Measurements from ENCODE around the gene LIMCH1.
A peak's percentile ranks its signal among the peaks of the same experiment; 100 is the strongest.
"Not testable (repeated sequence)": the region's sequence is repeated elsewhere in the genome, so short reads cannot be mapped to it uniquely, and the experiment has no call there.

The LIMCH1 gene, protein sequence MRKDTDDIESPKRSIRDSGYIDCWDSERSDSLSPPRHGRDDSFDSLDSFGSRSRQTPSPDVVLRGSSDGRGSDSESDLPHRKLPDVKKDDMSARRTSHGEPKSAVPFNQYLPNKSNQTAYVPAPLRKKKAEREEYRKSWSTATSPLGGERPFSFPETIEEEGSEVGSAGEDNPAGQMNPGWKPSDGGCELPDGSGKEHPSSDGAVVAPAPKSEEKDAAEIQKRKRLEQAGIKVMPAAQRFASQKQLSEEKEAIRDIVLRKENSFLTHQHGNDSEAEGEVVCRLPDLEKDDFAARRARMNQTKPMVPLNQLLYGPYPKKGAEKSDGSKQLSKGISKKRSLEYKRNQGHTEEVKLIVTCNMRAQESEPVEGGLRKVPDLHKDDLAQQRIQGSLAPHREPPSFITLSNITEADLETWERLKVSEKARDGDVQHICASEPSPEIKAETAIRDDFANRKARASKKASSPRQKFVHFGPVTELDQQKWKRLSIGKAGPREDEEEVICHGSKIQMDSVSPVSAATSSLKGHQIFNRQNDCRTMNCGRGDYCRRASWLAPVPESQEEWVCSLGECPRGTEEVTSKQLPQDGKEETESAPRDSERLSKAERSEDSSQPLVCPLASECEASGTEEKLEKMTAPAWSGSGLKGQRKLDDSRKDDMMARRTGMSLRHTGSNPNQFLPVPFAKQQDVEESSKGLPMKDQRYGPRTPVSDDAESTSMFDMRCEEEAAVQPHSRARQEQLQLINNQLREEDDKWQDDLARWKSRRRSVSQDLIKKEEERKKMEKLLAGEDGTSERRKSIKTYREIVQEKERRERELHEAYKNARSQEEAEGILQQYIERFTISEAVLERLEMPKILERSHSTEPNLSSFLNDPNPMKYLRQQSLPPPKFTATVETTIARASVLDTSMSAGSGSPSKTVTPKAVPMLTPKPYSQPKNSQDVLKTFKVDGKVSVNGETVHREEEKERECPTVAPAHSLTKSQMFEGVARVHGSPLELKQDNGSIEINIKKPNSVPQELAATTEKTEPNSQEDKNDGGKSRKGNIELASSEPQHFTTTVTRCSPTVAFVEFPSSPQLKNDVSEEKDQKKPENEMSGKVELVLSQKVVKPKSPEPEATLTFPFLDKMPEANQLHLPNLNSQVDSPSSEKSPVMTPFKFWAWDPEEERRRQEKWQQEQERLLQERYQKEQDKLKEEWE (N-terminal part only)

DNA sequence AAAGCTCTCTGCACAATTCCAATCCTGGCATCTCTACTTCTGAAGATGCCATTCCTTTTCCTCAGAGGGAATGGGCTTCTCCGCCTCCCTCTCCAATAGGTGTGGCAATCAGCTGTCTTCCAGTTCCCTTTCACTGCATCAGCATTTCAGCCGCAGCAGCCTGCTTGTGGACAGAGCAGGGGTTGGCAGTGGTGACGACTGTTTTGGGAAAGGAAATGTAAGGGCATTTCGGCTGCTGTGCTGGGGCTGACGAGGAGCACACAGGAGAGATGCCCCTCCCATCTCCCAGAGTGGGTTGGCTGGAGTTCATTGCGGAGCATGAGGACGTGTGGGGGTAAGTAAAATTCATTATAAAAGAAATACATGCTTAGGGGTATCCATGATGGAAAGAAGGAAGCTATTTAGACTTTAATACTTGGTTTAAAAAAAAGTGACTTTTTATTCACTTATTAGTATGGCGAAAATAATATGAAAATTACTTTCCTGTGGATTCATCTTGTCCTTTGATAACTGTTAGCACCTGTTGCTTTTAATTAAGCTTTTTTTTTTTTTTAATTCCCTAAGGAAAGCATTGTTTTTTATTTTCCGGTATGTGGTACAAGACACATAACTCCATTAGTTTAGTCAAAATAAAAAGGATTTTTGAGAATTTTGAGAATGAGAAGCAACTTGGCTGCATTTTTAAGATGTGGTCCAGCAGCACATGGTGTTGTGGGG lies at the start of gene LIMCH1:
TSS of gene LIMCH1 (plus strand) at position 141 of the 717 bp plus-strand sequence. CDS start 67,839 bp downstream, outside the sequence.
- no peak for DNase-seq

DNA sequence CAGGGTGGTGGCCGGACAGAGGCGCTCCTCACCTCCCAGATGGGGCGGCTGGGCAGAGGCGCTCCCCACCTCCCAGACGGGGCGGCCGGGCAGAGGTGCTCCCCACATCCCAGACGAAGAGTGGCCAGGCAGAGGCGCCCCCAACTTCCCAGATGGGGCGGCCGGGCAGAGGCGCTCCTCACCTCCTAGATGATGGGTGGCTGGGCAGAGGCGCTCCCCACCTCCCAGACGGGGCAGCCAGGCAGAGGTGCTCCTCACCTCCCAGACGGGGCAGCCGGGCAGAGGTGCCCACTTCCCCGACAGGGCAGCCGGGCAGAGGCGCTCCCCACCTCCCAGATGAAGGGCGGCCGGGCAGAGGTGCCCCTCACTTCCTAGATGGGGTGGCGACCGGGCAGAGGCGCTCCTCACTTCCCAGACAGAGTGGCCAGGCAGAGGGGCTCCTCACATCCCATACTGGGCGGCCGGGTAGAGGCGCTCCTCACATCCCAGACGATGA lies 46.8 kb upstream of the LIMCH1 start:
- DNase-seq: not testable (repeated sequence)

- DNase-seq: no peak
These were observed 41.0 kb upstream of the LIMCH1 start for GRCh38 chr4:41496977-41497376.

GRCh38 chr4:41498177-41498576 lies 39.8 kb upstream of the LIMCH1 start:
- DNase-seq: no peak

DNA sequence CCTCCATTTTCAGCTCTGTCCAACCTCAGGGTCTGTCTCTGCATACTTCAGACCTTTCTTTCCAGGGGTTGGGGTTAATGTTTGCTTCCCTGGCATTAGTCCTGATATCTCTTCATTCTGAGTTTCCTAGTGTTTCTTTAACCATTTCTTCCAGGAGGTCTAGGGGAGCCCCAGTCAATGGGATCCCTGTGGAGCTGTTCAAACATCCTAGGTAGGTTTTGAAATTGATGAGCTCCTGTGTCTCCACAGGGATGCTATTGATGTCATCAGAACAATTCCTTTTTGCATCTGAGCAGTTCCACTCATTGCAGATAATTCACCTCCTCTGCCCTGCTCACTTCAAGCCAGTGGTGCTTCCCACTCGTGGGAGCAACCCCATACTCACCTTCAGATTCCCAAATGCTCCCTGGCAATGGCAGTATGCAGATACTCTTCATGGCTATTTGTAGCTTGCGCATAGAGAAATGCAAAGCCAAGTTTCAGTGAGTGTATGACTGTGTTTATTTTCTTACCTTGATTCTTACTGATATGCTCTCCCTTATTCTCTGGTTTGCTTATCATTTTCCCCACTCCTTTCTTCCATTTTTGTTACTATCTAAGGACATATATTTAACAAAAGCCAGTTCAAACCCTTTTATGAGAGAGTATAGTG lies 33.7 kb upstream of the LIMCH1 start:
- no peak for DNase-seq

GRCh38 chr4:41505161-41505661 lies 32.7 kb upstream of the LIMCH1 start:
- DNase-seq: peak; percentile 2

GRCh38 chr4:41506130-41506529 lies 31.8 kb upstream of the LIMCH1 start:
- DNase-seq: no peak

DNA sequence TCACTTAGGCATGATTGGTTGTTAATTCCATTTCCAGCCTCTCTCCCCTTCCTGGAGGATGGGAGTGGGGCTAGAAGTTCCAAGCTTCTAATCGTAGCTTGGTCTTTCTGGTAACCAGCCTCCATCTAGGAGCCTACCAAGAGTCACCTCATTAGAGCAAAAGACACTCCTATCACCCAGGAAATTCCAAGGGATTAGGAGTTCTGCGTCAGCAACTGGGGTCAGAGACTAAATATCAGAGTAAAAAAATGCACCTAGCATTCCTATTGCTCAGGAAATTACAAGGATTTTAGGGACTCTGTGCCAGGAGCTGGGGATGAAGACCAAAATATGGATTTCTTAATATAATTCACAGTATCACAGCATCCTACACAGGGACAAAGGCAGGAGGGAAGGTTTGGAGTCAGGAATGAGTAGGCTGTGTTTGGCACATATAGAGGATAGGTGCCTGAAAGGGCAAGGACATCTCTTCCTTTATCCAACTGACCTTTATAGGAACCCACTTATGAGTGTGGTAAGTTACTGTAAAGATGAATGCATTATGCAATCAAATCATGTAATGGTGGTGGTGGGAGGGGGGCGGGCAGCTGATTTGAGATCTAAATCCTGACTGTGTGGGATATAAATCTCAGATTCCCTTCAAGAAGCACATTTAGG lies 30.5 kb upstream of the LIMCH1 start:
- DNase-seq: no peak

DNA sequence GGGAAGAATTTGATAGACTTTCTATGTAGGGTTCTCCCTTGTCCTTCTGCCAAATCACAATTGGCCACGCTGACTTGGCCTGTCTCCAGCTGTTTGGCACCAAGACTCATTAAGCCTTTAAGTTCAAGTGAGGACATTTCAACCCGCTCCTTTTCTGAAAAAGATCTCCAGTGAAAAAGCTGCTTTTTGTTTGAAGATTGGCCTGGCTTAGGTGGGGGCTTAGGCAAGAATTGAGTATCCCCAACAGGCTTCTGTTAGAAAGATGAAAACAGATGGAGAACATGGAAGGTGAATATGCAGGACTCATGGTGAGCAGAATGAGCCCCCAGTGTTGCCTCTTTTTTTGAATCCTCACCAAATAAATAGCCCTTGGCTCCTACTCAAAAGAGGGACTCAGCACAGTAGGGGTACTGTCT lies 28.5 kb upstream of the LIMCH1 start:
- no peak for DNase-seq

DNA sequence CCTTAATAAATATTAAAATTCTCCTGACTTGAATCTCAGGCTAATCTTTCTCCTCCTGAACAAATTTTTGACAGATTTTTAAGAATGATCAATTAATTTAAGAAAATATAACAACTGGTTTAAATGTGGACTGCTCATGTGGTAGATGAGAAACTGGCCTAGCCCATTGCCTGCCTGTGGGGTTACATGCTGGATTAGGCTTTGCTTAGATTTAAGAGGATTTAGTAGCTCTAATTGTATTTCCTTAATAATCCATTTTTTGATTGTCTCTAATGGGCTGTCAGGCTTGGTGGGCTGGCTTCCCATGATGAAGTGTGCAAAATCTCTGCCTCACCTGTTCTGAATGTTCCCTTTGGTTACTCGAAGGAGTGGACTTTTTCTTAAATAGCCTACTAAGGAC lies 27.8 kb upstream of the LIMCH1 start:
- DNase-seq: no peak

DNA sequence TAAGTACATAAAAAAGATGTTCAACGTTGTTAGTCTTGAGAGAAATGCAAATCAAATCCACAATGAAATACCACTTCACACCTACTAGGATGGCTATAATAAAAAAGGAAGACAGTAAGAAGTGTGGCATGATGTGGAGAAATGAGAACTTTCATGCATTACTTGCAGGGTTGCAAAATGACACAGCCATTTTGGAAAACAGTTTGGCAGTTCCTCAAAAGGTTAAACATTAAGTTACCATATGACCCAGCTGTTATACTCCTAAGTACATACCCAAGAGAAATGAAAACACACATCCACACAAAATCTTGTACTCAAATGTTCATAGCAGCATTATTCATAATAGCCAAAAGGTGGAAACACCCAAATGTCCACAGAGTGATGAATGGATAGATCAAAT lies 25.8 kb upstream of the LIMCH1 start:
- DNase-seq: no peak

DNA sequence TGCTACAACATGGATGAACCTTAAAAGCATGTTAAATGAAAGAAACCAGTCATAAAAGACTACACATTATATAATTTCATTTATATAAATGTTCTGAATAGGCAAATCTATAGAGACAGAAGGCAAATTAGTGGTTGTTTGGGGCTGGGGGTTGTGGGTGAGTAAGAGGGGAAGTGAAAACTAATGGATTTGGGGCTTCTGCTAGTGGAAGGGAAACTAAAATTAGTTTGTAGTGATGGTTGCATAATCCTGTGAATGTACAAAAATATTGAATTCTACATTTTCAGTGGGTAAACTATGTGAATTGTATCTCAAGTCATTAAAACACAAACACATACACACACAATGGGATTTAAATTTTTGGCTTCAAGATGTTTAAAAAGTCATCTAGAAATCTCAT lies 25.4 kb upstream of the LIMCH1 start:
- no peak for DNase-seq

GRCh38 chr4:41514169-41514568 lies 23.8 kb upstream of the LIMCH1 start:
- DNase-seq: no peak

DNA sequence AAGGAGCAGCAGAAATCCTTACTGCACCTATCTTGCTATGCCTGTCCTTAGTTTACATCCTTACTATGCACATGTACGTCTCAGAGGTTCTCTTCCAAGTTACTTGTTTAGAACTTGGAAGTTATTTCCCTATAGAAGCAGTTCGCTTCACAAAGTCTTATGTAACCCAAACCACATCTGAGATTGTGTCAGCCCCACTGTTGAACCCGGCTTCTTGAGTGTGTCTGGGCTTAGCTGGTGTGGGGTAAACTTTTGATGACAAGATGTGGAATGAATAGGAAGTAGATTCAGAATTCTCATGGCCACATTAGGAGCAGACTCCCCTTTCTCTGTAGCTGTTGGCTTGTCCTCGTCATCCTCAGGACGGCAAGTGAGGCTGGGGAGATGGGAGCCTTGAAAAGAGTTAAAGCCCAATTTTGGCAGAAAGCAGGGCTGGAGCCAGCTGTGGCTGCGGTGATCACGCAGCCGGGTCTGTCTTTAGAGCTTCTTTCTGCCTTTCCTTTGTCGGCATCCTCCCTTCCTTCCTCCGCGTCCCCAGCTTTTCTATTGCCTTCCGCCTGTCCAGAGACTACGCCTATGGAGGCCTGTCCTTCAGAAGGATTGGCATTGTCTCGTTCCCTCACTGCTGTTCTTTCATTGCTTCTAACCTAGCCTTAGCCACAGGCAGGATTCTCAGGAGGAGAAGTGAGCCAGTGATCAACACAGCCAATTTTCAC lies 23.0 kb upstream of the LIMCH1 start:
- no peak for DNase-seq

GRCh38 chr4:41517121-41517520 lies 20.8 kb upstream of the LIMCH1 start:
- no peak for DNase-seq

- peak; percentile 2 for DNase-seq
These were observed 20.2 kb upstream of the LIMCH1 start for GRCh38 chr4:41517747-41518146.

- DNase-seq: no peak
These were observed 13.5 kb upstream of the LIMCH1 start for GRCh38 chr4:41524425-41524824.

DNA sequence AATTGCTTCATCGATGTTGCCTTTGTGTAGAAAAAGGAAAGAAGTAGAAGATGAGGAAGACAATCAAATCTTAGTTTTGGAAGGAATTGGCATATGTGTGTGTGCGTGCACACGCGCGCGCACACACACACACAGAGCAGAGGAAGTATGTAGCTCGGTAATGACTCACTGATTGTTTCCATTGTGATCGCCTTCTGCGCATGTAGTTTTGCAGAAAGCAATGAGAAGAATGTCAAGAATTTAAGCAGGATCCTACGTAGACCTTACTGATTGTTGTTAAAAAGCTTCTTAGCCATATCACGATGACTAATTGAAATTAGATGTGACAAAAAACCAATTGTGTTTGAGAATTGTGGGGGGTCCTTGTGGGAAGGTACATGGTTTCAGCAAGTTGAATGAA lies 12.8 kb upstream of the LIMCH1 start:
- no peak for DNase-seq

- DNase-seq: no peak
These were observed 11.3 kb upstream of the LIMCH1 start for GRCh38 chr4:41526628-41527027.

DNA sequence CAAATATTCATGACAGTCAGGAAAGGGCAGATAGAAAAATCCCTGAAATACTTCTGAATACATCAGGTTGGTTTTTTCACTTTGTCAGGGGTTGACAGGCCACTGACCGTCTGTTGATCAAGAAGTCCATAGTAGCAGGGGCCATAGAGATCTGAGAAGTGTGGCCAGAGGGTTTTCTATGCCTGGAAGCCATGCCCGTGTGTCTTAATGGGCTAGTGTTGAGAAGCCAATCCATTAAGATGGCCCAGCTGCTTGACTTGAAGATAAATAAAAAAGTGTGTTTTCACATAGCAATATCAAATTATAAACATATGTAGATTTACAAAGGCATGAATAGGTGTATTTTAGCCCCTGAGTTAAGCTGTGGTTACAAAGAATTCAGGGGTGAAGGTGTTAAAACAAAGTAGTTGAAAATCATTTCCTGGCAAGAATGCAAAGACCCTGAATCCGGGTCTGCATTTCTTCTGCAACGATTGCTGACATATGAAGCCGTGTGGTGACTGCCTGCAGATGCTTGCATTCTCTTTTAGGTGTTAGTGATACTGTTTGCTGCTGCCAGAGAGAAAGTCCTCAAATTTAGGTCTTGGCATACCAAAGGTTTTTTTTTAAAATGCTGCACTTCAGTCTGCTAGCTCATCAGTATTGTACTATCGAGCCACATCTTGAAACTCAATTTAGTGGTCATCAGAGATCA lies 9.3 kb upstream of the LIMCH1 start:
- DNase-seq: no peak
